Measurements from ENCODE around the gene WNT8B. TPM values are rescaled to one million over a fixed set of nuclear protein-coding genes. Genes with fewer than 3 reads are reported as not detected.

Gene WNT8B
- total and polyA plus RNA-seq, 3 donors from 2014 or later, result 0.20 to 0.37 TPM; not detected in 1

- Histone ChIP-seq H3K4me1 (no peaks in the 10 kb centered on the region), H3K27me3 (no peaks in the 10 kb centered on the region), H3K36me3 (ENCODE audit: low read depth, missing control alignments) (no peaks in the 10 kb centered on the region), H3K4me3 (no peak overlapping the region), H3K9me3 (no peaks in the 10 kb centered on the region), H3K27ac (no peak overlapping the region)
- TF ChIP-seq POLR2A (IDR thresholded peaks at IDR 0.05), result no peak
- no peak for TF ChIP-seq CTCF (IDR thresholded peaks at IDR 0.05)
- 67% methylated on average over 4 of the region's 4 CpGs for WGBS, 2 donors
- DNase-seq, result no peak
- intact Hi-C loops (cut with DNase I; ENCODE audit: low total_unique reads), result no loop called here
Observed at GRCh38 chr10:100446130-100446761, 16.6 kb upstream of the WNT8B start.

GRCh38 chr10:100447663-100448062 lies 15.1 kb upstream of the WNT8B start:
- H3K4me1 ChIP-seq, result no peaks in the 10 kb centered on the region
- TF ChIP-seq POLR2A (IDR thresholded peaks at IDR 0.05), result no peak
- TF ChIP-seq CTCF (IDR thresholded peaks at IDR 0.05), result no peak
- no peaks in the 10 kb centered on the region for H3K36me3 ChIP-seq (ENCODE audit: low read depth, missing control alignments)
- no peaks in the 10 kb centered on the region for H3K9me3 ChIP-seq
- DNase-seq, result no peak
- H3K4me3 ChIP-seq, result no peak overlapping the region
- 40 to 53% methylated on average over 1 of the region's 1 CpG for WGBS, 2 donors
- intact Hi-C loops (cut with DNase I; ENCODE audit: low total_unique reads), result no loop called here
- H3K27me3 ChIP-seq, result no peaks in the 10 kb centered on the region
- H3K27ac ChIP-seq, result no peak overlapping the region

GRCh38 chr10:100448951-100449350 lies 13.9 kb upstream of the WNT8B start:
- H3K4me3 ChIP-seq, result no peak overlapping the region
- H3K36me3 ChIP-seq (ENCODE audit: low read depth, missing control alignments), result no peaks in the 10 kb centered on the region
- no peaks in the 10 kb centered on the region for H3K27me3 ChIP-seq
- WGBS, 2 donors, result 87 to 89% methylated on average over 4 of the region's 4 CpGs
- H3K27ac ChIP-seq, result no peak overlapping the region
- intact Hi-C loops (cut with DNase I; ENCODE audit: low total_unique reads), result no loop called here
- H3K4me1 ChIP-seq, result no peaks in the 10 kb centered on the region
- TF ChIP-seq POLR2A (IDR thresholded peaks at IDR 0.05) (no peak), CTCF (IDR thresholded peaks at IDR 0.05) (no peak)
- DNase-seq, result no peak
- no peaks in the 10 kb centered on the region for H3K9me3 ChIP-seq

GRCh38 chr10:100468322-100468721 lies 5.5 kb downstream of the WNT8B start:
- TF ChIP-seq CTCF (IDR thresholded peaks at IDR 0.05) (no peak), POLR2A (IDR thresholded peaks at IDR 0.05) (no peak)
- no peak for DNase-seq
- WGBS, 2 donors, result 71 to 75% methylated on average over 5 of the region's 5 CpGs
- intact Hi-C loops (cut with DNase I; ENCODE audit: low total_unique reads), result no loop called here
- Histone ChIP-seq H3K4me1 (no peaks in the 10 kb centered on the region), H3K27me3 (no peaks in the 10 kb centered on the region), H3K27ac (no peak overlapping the region), H3K9me3 (no peaks in the 10 kb centered on the region), H3K4me3 (no peak overlapping the region), H3K36me3 (ENCODE audit: low read depth, missing control alignments) (no peaks in the 10 kb centered on the region)

GRCh38 chr10:100468978-100469377 lies 6.2 kb downstream of the WNT8B start:
- Histone ChIP-seq H3K4me3 (no peak overlapping the region), H3K36me3 (ENCODE audit: low read depth, missing control alignments) (no peaks in the 10 kb centered on the region), H3K27ac (no peak overlapping the region), H3K4me1 (no peaks in the 10 kb centered on the region), H3K9me3 (no peaks in the 10 kb centered on the region), H3K27me3 (no peaks in the 10 kb centered on the region)
- no peak for DNase-seq
- intact Hi-C loops (cut with DNase I; ENCODE audit: low total_unique reads), result no loop called here
- TF ChIP-seq CTCF (IDR thresholded peaks at IDR 0.05), result no peak
- no peak for TF ChIP-seq POLR2A (IDR thresholded peaks at IDR 0.05)

All from testis (tissue), 3 donors.